GM18505 (cell line): ENCODE data around the gene BBS9.
"Not testable (repeated sequence)": the region's sequence is repeated elsewhere in the genome, so short reads cannot be mapped to it uniquely, and the experiment has no call there.

Source experiments
- ATAC-seq: cut with Tn5 transposase; IDR thresholded peaks from one replicate; pipeline ENCODE4 v1.9.1; 2021; ENCODE audit not compliant: unreplicated experiment
- POLR2A ChIP-seq: IDR thresholded peaks from 4 replicates; pipeline ENCODE4 v1.6.1; 2011; ENCODE audit warnings: borderline replicate concordance; ENCODE audit not compliant: insufficient read depth, insufficient read length; ENCODE audit errors: extremely low read depth

Gene BBS9

DNA sequence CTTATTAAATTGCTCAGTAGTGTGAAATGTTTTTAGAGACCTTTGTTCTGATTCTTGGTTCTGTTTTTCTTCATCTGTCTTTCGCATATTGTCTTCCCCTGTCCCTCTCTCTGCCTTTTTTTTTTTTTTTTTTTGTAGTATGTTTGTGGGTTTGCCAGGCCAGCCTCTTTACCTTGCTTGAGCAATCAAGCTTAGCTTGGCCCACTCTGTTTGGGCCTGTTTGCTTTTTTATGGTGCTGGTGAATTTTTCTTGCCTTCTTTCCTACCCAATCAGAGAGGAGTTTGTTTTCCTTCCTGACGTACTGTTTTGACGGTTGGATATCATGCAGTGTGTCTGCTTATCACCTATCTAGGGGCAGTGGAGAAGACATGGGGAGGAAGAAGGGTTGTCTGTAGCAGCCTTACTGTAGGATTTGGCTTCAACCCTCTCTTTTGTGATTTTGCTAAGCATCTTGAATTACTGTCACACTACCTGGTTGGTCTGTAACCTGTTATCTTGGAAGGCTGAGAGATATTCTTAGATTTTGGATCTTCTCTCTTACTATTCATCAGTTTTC, 64.0 kb downstream of the BBS9 start:
- ATAC-seq = no peak
- no peak for TF ChIP-seq POLR2A

DNA sequence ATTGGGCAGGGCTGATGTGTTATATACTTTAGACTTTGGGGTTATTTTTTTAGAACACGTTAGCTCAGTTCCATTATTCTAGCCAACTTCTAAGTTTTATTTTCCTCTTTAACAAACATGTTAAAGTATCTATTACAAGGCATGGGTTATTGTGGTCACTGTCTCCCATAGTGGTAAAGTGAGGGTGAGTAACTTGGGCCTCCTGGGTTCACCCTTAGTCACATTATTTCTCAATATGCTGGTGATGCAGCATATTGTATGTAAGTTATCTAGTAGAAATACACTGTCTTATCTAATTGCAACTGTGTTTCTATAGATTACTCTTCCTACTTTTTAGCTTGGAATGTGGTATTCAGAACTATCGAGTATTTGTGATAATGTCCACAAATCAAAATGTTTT, 65.9 kb downstream of the BBS9 start:
- no peak for TF ChIP-seq POLR2A
- no peak for ATAC-seq

GRCh38 chr7:33196221-33196620, 66.9 kb downstream of the BBS9 start:
- no peak for TF ChIP-seq POLR2A
- no peak for ATAC-seq

GRCh38 chr7:33200282-33200681, 70.9 kb downstream of the BBS9 start:
- ATAC-seq = no peak
- TF ChIP-seq POLR2A = no peak

GRCh38 chr7:33201821-33202220, 72.5 kb downstream of the BBS9 start:
- no peak for TF ChIP-seq POLR2A
- ATAC-seq = no peak

GRCh38 chr7:33210958-33211357, 81.6 kb downstream of the BBS9 start:
- no peak for ATAC-seq

DNA sequence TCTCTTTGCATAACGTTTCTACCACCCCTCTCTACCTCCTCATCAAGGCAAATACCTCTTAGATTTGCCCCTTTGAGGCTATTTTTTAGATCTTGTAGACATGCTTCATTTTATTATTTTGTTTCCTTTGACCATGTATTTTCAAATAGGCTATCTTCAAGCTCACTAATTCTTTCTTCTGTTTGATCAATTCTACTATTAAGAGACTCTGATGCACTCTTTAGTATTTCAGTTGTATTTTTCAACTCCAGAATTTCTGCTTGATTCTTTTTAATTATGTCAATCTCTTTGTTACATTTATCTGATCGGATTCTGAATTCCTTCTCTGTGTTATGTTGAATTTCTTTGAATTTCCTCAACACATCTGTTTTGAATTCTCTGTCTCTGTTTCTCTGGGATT, 82.8 kb downstream of the BBS9 start:
- no peak for ATAC-seq
- TF ChIP-seq POLR2A = no peak

More at GRCh38 chr7:33210958-33211357, 81.6 kb downstream of the BBS9 start:
- TF ChIP-seq POLR2A = no peak

- no peak for ATAC-seq
Measured at GRCh38 chr7:33215992-33216391, 86.6 kb downstream of the BBS9 start.

DNA sequence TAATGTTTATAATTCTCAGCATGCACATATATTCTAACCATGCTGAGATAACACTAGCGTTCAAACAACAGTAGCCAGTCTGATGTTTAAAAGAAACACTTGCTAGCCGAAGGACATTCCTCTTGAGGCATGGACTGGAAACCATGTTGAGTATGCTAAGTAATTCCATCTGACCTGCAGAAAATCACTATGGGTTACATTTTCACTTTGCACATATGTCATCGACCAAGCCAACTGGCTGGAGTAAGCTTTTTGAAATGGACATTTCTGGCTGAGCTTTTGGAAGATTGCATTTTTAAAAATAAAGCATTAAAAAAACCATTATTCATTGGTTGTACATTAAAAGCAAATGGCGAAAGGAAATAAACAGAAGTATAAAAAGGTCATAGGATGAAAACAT, 88.2 kb downstream of the BBS9 start:
- no peak for ATAC-seq
- TF ChIP-seq POLR2A = no peak

More at GRCh38 chr7:33215992-33216391, 86.6 kb downstream of the BBS9 start:
- no peak for TF ChIP-seq POLR2A

- ATAC-seq = not testable (repeated sequence)
Measured at GRCh38 chr7:33218841-33219535, 89.6 kb downstream of the BBS9 start.

GRCh38 chr7:33220231-33220630, 90.9 kb downstream of the BBS9 start:
- no peak for TF ChIP-seq POLR2A
- ATAC-seq = no peak

- no peak for ATAC-seq
- no peak for TF ChIP-seq POLR2A
Measured at GRCh38 chr7:33221390-33221789, 92.0 kb downstream of the BBS9 start.

GRCh38 chr7:33232632-33233145, 103.3 kb downstream of the BBS9 start:
- ATAC-seq = no peak
- TF ChIP-seq POLR2A = no peak

GRCh38 chr7:33233659-33234058, 104.3 kb downstream of the BBS9 start:
- ATAC-seq = no peak
- no peak for TF ChIP-seq POLR2A
